ENCODE data around the gene GNG7.
"Not testable (repeated sequence)": the region's sequence is repeated elsewhere in the genome, so short reads cannot be mapped to it uniquely, and the experiment has no call there.

GNG7 gene

GRCh38 chr19:2602391-2603181 lies 99.9 kb downstream of the GNG7 start:
- DNase-seq (ENCODE audit: low read depth): no peak

GRCh38 chr19:2600914-2601870 lies 101.3 kb downstream of the GNG7 start:
- no peak for DNase-seq (ENCODE audit: low read depth)

GRCh38 chr19:2594319-2594718 lies 108.2 kb downstream of the GNG7 start:
- DNase-seq (ENCODE audit: low read depth): no peak

GRCh38 chr19:2592824-2593223 lies 109.7 kb downstream of the GNG7 start:
- DNase-seq (ENCODE audit: low read depth): no peak

- no peak for DNase-seq (ENCODE audit: low read depth)
These were observed 110.8 kb downstream of the GNG7 start for GRCh38 chr19:2591537-2592291.

GRCh38 chr19:2590630-2591399 lies 111.7 kb downstream of the GNG7 start:
- no peak for DNase-seq (ENCODE audit: low read depth)

- no peak for DNase-seq (ENCODE audit: low read depth)
These were observed 113.1 kb downstream of the GNG7 start for GRCh38 chr19:2589441-2589840.

- no peak for DNase-seq (ENCODE audit: low read depth)
These were observed 114.3 kb downstream of the GNG7 start for GRCh38 chr19:2588081-2588777.

- DNase-seq (ENCODE audit: low read depth): no peak
These were observed 115.3 kb downstream of the GNG7 start for GRCh38 chr19:2587001-2587719.

- no peak for DNase-seq (ENCODE audit: low read depth)
These were observed 116.3 kb downstream of the GNG7 start for GRCh38 chr19:2586196-2586595.

GRCh38 chr19:2584002-2584401 lies 118.5 kb downstream of the GNG7 start:
- DNase-seq (ENCODE audit: low read depth): no peak

- DNase-seq (ENCODE audit: low read depth): no peak
These were observed 119.2 kb downstream of the GNG7 start for GRCh38 chr19:2582984-2583956.

- DNase-seq (ENCODE audit: low read depth): not testable (repeated sequence)
These were observed 122.1 kb downstream of the GNG7 start for GRCh38 chr19:2580396-2580795.

- DNase-seq (ENCODE audit: low read depth): no peak
These were observed 122.7 kb downstream of the GNG7 start for GRCh38 chr19:2579678-2580280.

GRCh38 chr19:2578901-2579677 lies 123.4 kb downstream of the GNG7 start:
- DNase-seq (ENCODE audit: low read depth): peak; percentile 30

- DNase-seq (ENCODE audit: low read depth): no peak
These were observed 124.1 kb downstream of the GNG7 start for GRCh38 chr19:2578391-2578890.

GRCh38 chr19:2577722-2578335 lies 124.7 kb downstream of the GNG7 start:
- DNase-seq (ENCODE audit: low read depth): no peak

Data from stimulated activated CD8-positive, alpha-beta memory T cell treated with anti-CD3 and anti-CD28 coated beads, Interleukin-15, amount 100 ng/mL, for 24 hours (primary cell).